HepG2 (cell line): ENCODE measurements around the gene HTRA2. TPM values are rescaled to one million over a fixed set of nuclear protein-coding genes. Genes with fewer than 3 reads are reported as not detected.

ENCODE experiments used
- ATRX ChIP-seq: sonication (generic); formaldehyde crosslinking; IDR thresholded peaks from 2 replicates; pipeline ENCODE4 v1.4.0; 2020; ENCODE audit warnings: missing genetic modification reagents, borderline replicate concordance
- ETV5 ChIP-seq: IDR thresholded peaks from 2 replicates; pipeline ENCODE4 v1.6.1; 2018; ENCODE audit warnings: missing biosample characterization, missing genetic modification reagents, inconsistent platforms, borderline replicate concordance
- HNRNPH1 ChIP-seq: fragments of 200-400 bp; formaldehyde crosslinking; optimal IDR thresholded peaks from 2 replicates; pipeline ENCODE3; 2017; ENCODE audit warnings: mild to moderate bottlenecking, low read depth, low read length
- MZF1 ChIP-seq: sonication (generic); formaldehyde crosslinking; IDR thresholded peaks from 2 replicates; pipeline ENCODE4 v1.8.1; 2023; ENCODE audit warnings: mild to moderate bottlenecking, missing genetic modification reagents, borderline replicate concordance
- RCOR2 ChIP-seq: IDR thresholded peaks from 2 replicates; pipeline ENCODE4 v1.6.1; 2016; ENCODE audit warnings: missing biosample characterization, missing genetic modification reagents
- SOX13 ChIP-seq, 3 experiments: fragments of 450-650 bp in 1 of 3; sonication (generic) in 1 of 3; formaldehyde crosslinking in 1 of 3; IDR thresholded peaks in 2 of 3; conservative IDR thresholded peaks in 1 of 3; 2 replicates each; pipeline versions ENCODE4 v1.5.0 to v1.6.1; 2016 to 2020; ENCODE audit warnings: antibody characterized with exemption in 1 of 3, mild to moderate bottlenecking in 1 of 3, missing compliant biosample characterization in 1 of 3, missing genetic modification reagents in 1 of 3, moderate library complexity in 1 of 3
- SRSF1 ChIP-seq: fragments of 200-400 bp; formaldehyde crosslinking; optimal IDR thresholded peaks from 2 replicates; pipeline ENCODE3; 2017; ENCODE audit warnings: mild to moderate bottlenecking, low read depth, low read length, moderate library complexity
- U2AF2 ChIP-seq: fragments of 200-400 bp; formaldehyde crosslinking; IDR thresholded peaks from 2 replicates; pipeline ENCODE4 v1.6.1; 2017; ENCODE audit warnings: low read depth, mild to moderate bottlenecking, low read length
- ZNF788 ChIP-seq: sonication (generic); formaldehyde crosslinking; IDR thresholded peaks from 2 replicates; pipeline ENCODE4 v1.5.0; 2020; ENCODE audit warnings: mild to moderate bottlenecking, missing genetic modification reagents, borderline replicate concordance
- polyA plus RNA-seq, 8 experiments: library from polyadenylated mRNA; depleted of rRNA in 3 of 8; stranded (reverse) in 7 of 8; unstranded in 1 of 8; fragments of >200 nt; fragmentation: Illumina TruSeq in 4 of 8; extraction: Trizol in 4 of 8; gene quantifications; 2 replicates each; pipeline versions ENCODE4 v1.2.1 to v1.2.3, GENCODE V29; 2011 to 2016; ENCODE audit warnings: low read depth in 4 of 8, missing spikeins in 1 of 8, mixed read lengths in 1 of 8; ENCODE audit not compliant: insufficient read depth in 1 of 8
- total RNA-seq, 5 experiments: library from RNA; depleted of rRNA; stranded (reverse); fragments of >200 nt; fragmentation: Illumina TruSeq; extraction: Trizol; gene quantifications; 2 replicates each; pipeline ENCODE4 v1.2.3, GENCODE V29; 2016; ENCODE audit warnings: low read depth in 1 of 5
- TF ChIP-seq, protein P1 (sequence below): sonication (generic); formaldehyde crosslinking; IDR thresholded peaks from 2 replicates; pipeline ENCODE4 v1.8.0; 2022; ENCODE audit warnings: missing genetic modification reagents, mild to moderate bottlenecking, moderate library complexity, borderline replicate concordance
- TF ChIP-seq, protein P2 (sequence below): IDR thresholded peaks from 2 replicates; pipeline ENCODE4 v1.4.0; 2020; ENCODE audit warnings: mild to moderate bottlenecking, missing genetic modification reagents
- TF ChIP-seq, protein P3 (sequence below): sonication (generic); formaldehyde crosslinking; IDR thresholded peaks from 2 replicates; pipeline ENCODE4 v1.5.1; 2020; ENCODE audit warnings: mild to moderate bottlenecking, missing genetic modification reagents, borderline replicate concordance
- TF ChIP-seq, protein P4 (sequence below): sonication (generic); formaldehyde crosslinking; IDR thresholded peaks from 2 replicates; pipeline ENCODE4 v1.9.0; 2022; ENCODE audit warnings: low read depth, missing genetic modification reagents

Gene HTRA2
- total and polyA plus RNA-seq, 2 of the 13 experiments (the other 11 are each of a cell fraction or from before 2014, with no cell fraction given): 47.7 to 50.3 TPM

DNA sequence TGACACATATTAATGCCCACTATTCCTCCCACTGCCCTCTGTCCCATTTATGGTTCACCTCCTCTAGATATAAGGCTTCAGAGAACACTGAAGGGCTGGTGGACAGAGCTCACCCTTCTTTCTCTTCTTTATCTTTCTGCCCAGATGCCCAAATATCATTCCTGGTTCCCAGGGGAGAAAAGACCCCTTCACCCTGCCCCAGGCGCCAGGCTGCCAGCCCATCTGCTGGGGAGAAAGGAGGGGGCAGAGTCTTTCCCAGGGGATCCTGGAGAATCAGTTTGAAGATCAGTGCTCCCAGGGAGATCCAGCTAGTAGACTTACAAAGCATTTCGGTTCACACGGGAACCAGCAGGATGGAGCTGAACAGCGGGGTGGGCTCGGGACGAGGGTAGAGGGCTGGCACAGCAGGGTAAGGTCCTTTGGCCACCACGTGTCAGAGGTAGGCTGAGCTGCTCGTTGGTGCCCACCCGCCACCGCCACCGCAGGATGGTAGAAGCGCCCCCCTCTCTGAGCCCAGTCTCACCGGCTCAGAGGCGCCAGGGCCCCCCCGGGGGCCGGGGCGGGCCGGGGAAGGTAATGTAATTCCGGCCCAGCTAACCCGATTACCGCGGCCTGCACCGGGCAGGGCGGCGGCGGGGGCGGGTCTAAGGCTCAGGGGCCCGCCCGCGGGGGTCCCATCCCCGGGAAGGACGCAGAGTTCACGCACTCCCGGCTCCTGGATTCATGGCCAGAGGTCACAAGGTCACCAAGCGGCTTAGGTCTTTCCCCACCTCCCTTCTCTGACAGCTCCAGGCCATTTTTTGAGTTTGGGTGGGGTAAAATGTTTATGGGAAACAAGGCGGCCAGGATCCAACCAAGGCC, 16.8 kb upstream of the HTRA2 start (continued):
- TF ChIP-seq, protein P1, sequence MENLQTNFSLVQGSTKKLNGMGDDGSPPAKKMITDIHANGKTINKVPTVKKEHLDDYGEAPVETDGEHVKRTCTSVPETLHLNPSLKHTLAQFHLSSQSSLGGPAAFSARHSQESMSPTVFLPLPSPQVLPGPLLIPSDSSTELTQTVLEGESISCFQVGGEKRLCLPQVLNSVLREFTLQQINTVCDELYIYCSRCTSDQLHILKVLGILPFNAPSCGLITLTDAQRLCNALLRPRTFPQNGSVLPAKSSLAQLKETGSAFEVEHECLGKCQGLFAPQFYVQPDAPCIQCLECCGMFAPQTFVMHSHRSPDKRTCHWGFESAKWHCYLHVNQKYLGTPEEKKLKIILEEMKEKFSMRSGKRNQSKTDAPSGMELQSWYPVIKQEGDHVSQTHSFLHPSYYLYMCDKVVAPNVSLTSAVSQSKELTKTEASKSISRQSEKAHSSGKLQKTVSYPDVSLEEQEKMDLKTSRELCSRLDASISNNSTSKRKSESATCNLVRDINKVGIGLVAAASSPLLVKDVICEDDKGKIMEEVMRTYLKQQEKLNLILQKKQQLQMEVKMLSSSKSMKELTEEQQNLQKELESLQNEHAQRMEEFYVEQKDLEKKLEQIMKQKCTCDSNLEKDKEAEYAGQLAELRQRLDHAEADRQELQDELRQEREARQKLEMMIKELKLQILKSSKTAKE (CRISPR knock-in tag): no peak; the same call in 1 of the 2 replicates
- TF ChIP-seq, protein P2, sequence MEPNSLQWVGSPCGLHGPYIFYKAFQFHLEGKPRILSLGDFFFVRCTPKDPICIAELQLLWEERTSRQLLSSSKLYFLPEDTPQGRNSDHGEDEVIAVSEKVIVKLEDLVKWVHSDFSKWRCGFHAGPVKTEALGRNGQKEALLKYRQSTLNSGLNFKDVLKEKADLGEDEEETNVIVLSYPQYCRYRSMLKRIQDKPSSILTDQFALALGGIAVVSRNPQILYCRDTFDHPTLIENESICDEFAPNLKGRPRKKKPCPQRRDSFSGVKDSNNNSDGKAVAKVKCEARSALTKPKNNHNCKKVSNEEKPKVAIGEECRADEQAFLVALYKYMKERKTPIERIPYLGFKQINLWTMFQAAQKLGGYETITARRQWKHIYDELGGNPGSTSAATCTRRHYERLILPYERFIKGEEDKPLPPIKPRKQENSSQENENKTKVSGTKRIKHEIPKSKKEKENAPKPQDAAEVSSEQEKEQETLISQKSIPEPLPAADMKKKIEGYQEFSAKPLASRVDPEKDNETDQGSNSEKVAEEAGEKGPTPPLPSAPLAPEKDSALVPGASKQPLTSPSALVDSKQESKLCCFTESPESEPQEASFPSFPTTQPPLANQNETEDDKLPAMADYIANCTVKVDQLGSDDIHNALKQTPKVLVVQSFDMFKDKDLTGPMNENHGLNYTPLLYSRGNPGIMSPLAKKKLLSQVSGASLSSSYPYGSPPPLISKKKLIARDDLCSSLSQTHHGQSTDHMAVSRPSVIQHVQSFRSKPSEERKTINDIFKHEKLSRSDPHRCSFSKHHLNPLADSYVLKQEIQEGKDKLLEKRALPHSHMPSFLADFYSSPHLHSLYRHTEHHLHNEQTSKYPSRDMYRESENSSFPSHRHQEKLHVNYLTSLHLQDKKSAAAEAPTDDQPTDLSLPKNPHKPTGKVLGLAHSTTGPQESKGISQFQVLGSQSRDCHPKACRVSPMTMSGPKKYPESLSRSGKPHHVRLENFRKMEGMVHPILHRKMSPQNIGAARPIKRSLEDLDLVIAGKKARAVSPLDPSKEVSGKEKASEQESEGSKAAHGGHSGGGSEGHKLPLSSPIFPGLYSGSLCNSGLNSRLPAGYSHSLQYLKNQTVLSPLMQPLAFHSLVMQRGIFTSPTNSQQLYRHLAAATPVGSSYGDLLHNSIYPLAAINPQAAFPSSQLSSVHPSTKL: peak; percentile 45; the same call in 1 of the 2 replicates
- TF ChIP-seq RCOR2 (no peak), U2AF2 (no peak), SOX13 (IDR thresholded peaks at IDR 0.05) (no peak), SOX13 (CRISPR knock-in tag; conservative IDR thresholded peaks at IDR 0.05 in 1 of 2, IDR thresholded peaks at IDR 0.05 in 1 of 2) (no peak), ZNF788 (no peak), HNRNPH1 (no peak), ETV5 (CRISPR knock-in tag) (no peak; the same call in none of the 2 replicates), SRSF1 (peak; percentile 98), MZF1 (CRISPR knock-in tag) (no peak), ATRX (CRISPR knock-in tag) (no peak)
- TF ChIP-seq, protein P3, sequence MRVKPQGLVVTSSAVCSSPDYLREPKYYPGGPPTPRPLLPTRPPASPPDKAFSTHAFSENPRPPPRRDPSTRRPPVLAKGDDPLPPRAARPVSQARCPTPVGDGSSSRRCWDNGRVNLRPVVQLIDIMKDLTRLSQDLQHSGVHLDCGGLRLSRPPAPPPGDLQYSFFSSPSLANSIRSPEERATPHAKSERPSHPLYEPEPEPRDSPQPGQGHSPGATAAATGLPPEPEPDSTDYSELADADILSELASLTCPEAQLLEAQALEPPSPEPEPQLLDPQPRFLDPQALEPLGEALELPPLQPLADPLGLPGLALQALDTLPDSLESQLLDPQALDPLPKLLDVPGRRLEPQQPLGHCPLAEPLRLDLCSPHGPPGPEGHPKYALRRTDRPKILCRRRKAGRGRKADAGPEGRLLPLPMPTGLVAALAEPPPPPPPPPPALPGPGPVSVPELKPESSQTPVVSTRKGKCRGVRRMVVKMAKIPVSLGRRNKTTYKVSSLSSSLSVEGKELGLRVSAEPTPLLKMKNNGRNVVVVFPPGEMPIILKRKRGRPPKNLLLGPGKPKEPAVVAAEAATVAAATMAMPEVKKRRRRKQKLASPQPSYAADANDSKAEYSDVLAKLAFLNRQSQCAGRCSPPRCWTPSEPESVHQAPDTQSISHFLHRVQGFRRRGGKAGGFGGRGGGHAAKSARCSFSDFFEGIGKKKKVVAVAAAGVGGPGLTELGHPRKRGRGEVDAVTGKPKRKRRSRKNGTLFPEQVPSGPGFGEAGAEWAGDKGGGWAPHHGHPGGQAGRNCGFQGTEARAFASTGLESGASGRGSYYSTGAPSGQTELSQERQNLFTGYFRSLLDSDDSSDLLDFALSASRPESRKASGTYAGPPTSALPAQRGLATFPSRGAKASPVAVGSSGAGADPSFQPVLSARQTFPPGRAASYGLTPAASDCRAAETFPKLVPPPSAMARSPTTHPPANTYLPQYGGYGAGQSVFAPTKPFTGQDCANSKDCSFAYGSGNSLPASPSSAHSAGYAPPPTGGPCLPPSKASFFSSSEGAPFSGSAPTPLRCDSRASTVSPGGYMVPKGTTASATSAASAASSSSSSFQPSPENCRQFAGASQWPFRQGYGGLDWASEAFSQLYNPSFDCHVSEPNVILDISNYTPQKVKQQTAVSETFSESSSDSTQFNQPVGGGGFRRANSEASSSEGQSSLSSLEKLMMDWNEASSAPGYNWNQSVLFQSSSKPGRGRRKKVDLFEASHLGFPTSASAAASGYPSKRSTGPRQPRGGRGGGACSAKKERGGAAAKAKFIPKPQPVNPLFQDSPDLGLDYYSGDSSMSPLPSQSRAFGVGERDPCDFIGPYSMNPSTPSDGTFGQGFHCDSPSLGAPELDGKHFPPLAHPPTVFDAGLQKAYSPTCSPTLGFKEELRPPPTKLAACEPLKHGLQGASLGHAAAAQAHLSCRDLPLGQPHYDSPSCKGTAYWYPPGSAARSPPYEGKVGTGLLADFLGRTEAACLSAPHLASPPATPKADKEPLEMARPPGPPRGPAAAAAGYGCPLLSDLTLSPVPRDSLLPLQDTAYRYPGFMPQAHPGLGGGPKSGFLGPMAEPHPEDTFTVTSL (CRISPR knock-in tag): no peak
- TF ChIP-seq, protein P4, sequence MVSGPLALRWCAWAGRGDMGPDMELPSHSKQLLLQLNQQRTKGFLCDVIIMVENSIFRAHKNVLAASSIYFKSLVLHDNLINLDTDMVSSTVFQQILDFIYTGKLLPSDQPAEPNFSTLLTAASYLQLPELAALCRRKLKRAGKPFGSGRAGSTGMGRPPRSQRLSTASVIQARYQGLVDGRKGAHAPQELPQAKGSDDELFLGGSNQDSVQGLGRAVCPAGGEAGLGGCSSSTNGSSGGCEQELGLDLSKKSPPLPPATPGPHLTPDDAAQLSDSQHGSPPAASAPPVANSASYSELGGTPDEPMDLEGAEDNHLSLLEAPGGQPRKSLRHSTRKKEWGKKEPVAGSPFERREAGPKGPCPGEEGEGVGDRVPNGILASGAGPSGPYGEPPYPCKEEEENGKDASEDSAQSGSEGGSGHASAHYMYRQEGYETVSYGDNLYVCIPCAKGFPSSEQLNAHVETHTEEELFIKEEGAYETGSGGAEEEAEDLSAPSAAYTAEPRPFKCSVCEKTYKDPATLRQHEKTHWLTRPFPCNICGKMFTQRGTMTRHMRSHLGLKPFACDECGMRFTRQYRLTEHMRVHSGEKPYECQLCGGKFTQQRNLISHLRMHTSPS: peak; percentile 80; the same call in 1 of the 2 replicates
